ENCODE measurements around the gene OTOL1. TPM values are rescaled to one million over a fixed set of nuclear protein-coding genes. Genes with fewer than 3 reads are reported as not detected.

OTOL1 gene
- polyA plus RNA-seq, 3 donors, result not detected

- no peaks in the 10 kb centered on the region for H3K27me3 ChIP-seq (ENCODE audit: control insufficient read depth in 2 of 2, insufficient read depth in 2 of 2, low read length in 2 of 2)
- no peak overlapping the region for H2AFZ ChIP-seq (ENCODE audit: insufficient read depth, low read depth, low read length, poor library complexity, severe bottlenecking)
- TF ChIP-seq, protein P1, sequence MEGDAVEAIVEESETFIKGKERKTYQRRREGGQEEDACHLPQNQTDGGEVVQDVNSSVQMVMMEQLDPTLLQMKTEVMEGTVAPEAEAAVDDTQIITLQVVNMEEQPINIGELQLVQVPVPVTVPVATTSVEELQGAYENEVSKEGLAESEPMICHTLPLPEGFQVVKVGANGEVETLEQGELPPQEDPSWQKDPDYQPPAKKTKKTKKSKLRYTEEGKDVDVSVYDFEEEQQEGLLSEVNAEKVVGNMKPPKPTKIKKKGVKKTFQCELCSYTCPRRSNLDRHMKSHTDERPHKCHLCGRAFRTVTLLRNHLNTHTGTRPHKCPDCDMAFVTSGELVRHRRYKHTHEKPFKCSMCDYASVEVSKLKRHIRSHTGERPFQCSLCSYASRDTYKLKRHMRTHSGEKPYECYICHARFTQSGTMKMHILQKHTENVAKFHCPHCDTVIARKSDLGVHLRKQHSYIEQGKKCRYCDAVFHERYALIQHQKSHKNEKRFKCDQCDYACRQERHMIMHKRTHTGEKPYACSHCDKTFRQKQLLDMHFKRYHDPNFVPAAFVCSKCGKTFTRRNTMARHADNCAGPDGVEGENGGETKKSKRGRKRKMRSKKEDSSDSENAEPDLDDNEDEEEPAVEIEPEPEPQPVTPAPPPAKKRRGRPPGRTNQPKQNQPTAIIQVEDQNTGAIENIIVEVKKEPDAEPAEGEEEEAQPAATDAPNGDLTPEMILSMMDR (IDR thresholded peaks at IDR 0.05), result no peak
- no peaks in the 10 kb centered on the region for H3K9me3 Mint-ChIP-seq
- H3K27ac Mint-ChIP-seq, result peak overlapping the region in 1 of 7 donors; percentile 3
- H3K36me3 Mint-ChIP-seq, result no peaks in the 10 kb centered on the region
- no peaks in the 10 kb centered on the region for H3K4me1 ChIP-seq (ENCODE audit: control insufficient read depth in 1 of 2, insufficient read depth in 2 of 2, low read length in 2 of 2)
- H3K27me3 Mint-ChIP-seq (ENCODE audit: low read depth in 3 of 3), result peaks cover 0 to 4% (median 0%) of the 10 kb centered on the region in 3 donors
- H3K9me3 ChIP-seq (replicated peaks in 1 of 2; ENCODE audit: control insufficient read depth in 1 of 2, insufficient read depth in 1 of 2, low read length in 2 of 2), result no peaks in the 10 kb centered on the region
- H3K4me2 ChIP-seq (replicated peaks; ENCODE audit: extremely low read depth, low read length, poor library complexity, severe bottlenecking), result no peak overlapping the region
- H3K4me1 Mint-ChIP-seq, result peaks cover 6% of the 10 kb centered on the region
- no peaks in the 10 kb centered on the region for H4K20me1 ChIP-seq (ENCODE audit: insufficient read depth, low read length)
- no peaks in the 10 kb centered on the region for H3K36me3 ChIP-seq (replicated peaks in 1 of 2; ENCODE audit: control insufficient read depth in 1 of 2, insufficient read depth in 2 of 2, low read length in 2 of 2)
- H3K27ac ChIP-seq (ENCODE audit: low read depth in 1 of 2, low read length in 2 of 2), result no peak overlapping the region
- H3K4me3 Mint-ChIP-seq, result no peak overlapping the region
- DNase-seq, result no peak
- H3K79me2 ChIP-seq (ENCODE audit: insufficient read depth, low read length), result no peaks in the 10 kb centered on the region
- no peak overlapping the region for H3K9ac ChIP-seq (ENCODE audit: insufficient read depth, low read length, poor library complexity, severe bottlenecking)
- H3K4me3 ChIP-seq (replicated peaks in 1 of 3; ENCODE audit: low read depth in 2 of 3, low read length in 3 of 3), result no peak overlapping the region
- intact Hi-C loops (cut with micrococcal nuclease), result no loop called here
- 89% methylated on average over 3 of the region's 8 CpGs for WGBS (ENCODE audit: insufficient coverage)
Measured at GRCh38 chr3:161503271-161503670, 6.7 kb downstream of the OTOL1 start.

DNA sequence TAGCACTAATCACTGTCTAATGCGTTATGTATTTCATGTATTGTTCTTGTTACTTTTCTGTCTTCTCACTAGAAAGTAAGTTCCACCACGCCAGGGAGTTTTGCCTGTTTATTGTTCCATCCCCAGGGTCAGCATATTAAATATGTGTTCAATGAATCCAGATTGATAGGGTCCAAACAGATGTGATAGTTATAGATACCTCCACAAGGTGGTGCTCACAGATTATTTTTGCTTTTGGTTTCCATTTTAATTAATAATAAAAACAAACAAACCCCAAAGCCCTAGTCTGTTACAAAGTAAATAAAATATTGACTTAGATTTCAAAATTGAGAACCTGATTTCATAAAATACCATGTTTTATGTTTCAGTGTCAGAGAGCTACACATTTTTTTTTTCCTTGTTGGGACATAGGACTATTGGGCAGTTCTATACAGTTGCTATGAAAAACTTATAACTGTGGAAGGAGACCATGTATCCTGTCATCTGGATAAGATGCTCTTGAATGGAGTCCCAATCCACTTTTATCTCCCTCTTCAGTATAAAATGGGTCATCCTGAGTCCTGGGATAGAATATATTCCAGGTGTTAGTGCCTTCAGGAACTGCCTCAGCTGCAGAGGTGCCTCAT lies 12.4 kb downstream of the OTOL1 start:
- Mint-ChIP-seq H3K27ac (no peak overlapping the region), H3K9me3 (peaks cover 0 to 3% (median 0%) of the 10 kb centered on the region in 7 donors)
- H3K79me2 ChIP-seq (ENCODE audit: insufficient read depth, low read length), result no peaks in the 10 kb centered on the region

More for the DNA sequence above, 12.4 kb downstream of the OTOL1 start:
- H2AFZ ChIP-seq (ENCODE audit: insufficient read depth, low read depth, low read length, poor library complexity, severe bottlenecking), result peak overlapping the region; percentile 11
- WGBS (ENCODE audit: insufficient coverage), result no CpG with 5 or more reads among the region's 2 CpGs
- no peaks in the 10 kb centered on the region for H3K9me3 ChIP-seq (replicated peaks in 1 of 2; ENCODE audit: control insufficient read depth in 1 of 2, insufficient read depth in 1 of 2, low read length in 2 of 2)
- DNase-seq, result no peak
- TF ChIP-seq, protein P1 (IDR thresholded peaks at IDR 0.05), result peak; percentile 62
- no peak overlapping the region for H3K4me3 ChIP-seq (replicated peaks in 1 of 3; ENCODE audit: low read depth in 2 of 3, low read length in 3 of 3)
- Mint-ChIP-seq H3K36me3 (no peaks in the 10 kb centered on the region), H3K4me3 (no peak overlapping the region), H3K4me1 (peaks cover 4% of the 10 kb centered on the region), H3K27me3 (ENCODE audit: low read depth in 3 of 3) (peaks cover 0 to 4% (median 0%) of the 10 kb centered on the region in 3 donors)
- no peak overlapping the region for H3K27ac ChIP-seq (ENCODE audit: low read depth in 1 of 2, low read length in 2 of 2)
- no peak overlapping the region for H3K9ac ChIP-seq (ENCODE audit: insufficient read depth, low read length, poor library complexity, severe bottlenecking)
- H3K4me1 ChIP-seq (ENCODE audit: control insufficient read depth in 1 of 2, insufficient read depth in 2 of 2, low read length in 2 of 2), result no peaks in the 10 kb centered on the region
- no peaks in the 10 kb centered on the region for H3K27me3 ChIP-seq (ENCODE audit: control insufficient read depth in 2 of 2, insufficient read depth in 2 of 2, low read length in 2 of 2)
- H3K4me2 ChIP-seq (replicated peaks; ENCODE audit: extremely low read depth, low read length, poor library complexity, severe bottlenecking), result no peak overlapping the region
- no peaks in the 10 kb centered on the region for H3K36me3 ChIP-seq (replicated peaks in 1 of 2; ENCODE audit: control insufficient read depth in 1 of 2, insufficient read depth in 2 of 2, low read length in 2 of 2)
- H4K20me1 ChIP-seq (ENCODE audit: insufficient read depth, low read length), result no peaks in the 10 kb centered on the region
- intact Hi-C loops (cut with micrococcal nuclease), result no loop called here

Data from CD14-positive monocyte (primary cell).